ENCODE measurements around the gene TGFB1I1.
A peak's percentile ranks its signal among the peaks of the same experiment; 100 is the strongest.

The TGFB1I1 gene

GRCh38 chr16:31428638-31429247 lies 43.2 kb upstream of the TGFB1I1 start:
- peaks cover 39% of the 10 kb centered on the region for H3K4me1 Mint-ChIP-seq
- peaks cover 17% of the 10 kb centered on the region for H3K27me3 Mint-ChIP-seq (ENCODE audit: low read depth)
- no peak for TF ChIP-seq CTCF (IDR thresholded peaks at IDR 0.05; ENCODE audit: unreplicated experiment in 3 of 3)
- H3K27ac Mint-ChIP-seq: peak overlapping the region in 2 of 3 experiments; percentile 41 to 54
- H3K4me3 Mint-ChIP-seq: peak overlapping the region in 2 of 3 experiments; percentile 80 to 87
- no peaks in the 10 kb centered on the region for H3K36me3 Mint-ChIP-seq (ENCODE audit: low read depth)
- H3K9me3 Mint-ChIP-seq: no peaks in the 10 kb centered on the region

DNA sequence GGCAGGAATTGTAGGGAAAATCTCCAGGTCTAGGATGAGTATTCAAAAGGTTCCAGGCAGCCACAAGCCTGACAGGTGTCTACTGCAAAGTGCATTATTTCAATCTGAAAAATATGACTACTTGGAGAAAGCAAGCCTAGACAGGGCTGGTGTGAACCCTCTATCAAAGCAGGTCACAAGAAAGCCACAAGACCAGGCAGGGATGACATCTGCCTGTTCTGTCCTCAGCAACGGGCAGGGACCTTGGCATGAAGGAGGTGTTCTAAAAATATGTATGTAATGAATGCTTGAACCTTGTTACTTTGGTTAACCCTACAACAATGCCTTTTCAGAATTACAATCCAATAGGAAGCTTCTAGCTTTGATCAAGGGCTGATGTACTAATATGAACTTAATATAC lies 42.6 kb upstream of the TGFB1I1 start:
- Mint-ChIP-seq H3K36me3 (ENCODE audit: low read depth) (no peaks in the 10 kb centered on the region), H3K4me1 (peaks cover 35% of the 10 kb centered on the region), H3K4me3 (peak overlapping the region in 1 of 3 experiments; percentile 87), H3K9me3 (no peaks in the 10 kb centered on the region), H3K27ac (peak overlapping the region in 1 of 3 experiments; percentile 56), H3K27me3 (ENCODE audit: low read depth) (peaks cover 13% of the 10 kb centered on the region)
- TF ChIP-seq CTCF (IDR thresholded peaks at IDR 0.05; ENCODE audit: unreplicated experiment in 3 of 3): no peak

- no peaks in the 10 kb centered on the region for H3K9me3 Mint-ChIP-seq
- H3K27me3 Mint-ChIP-seq (ENCODE audit: low read depth): peaks cover 10% of the 10 kb centered on the region
- TF ChIP-seq CTCF (IDR thresholded peaks at IDR 0.05; ENCODE audit: unreplicated experiment in 3 of 3): no peak
- peaks cover 35% of the 10 kb centered on the region for H3K4me1 Mint-ChIP-seq
- H3K27ac Mint-ChIP-seq: peak overlapping the region in 1 of 3 experiments; percentile 56
- no peak overlapping the region for H3K4me3 Mint-ChIP-seq
- no peaks in the 10 kb centered on the region for H3K36me3 Mint-ChIP-seq (ENCODE audit: low read depth)
Observed at GRCh38 chr16:31429796-31430195, 42.2 kb upstream of the TGFB1I1 start.

GRCh38 chr16:31430380-31431052 lies 41.4 kb upstream of the TGFB1I1 start:
- TF ChIP-seq CTCF (IDR thresholded peaks at IDR 0.05; ENCODE audit: unreplicated experiment in 3 of 3): no peak
- no peaks in the 10 kb centered on the region for H3K9me3 Mint-ChIP-seq
- H3K4me1 Mint-ChIP-seq: peaks cover 35% of the 10 kb centered on the region
- peaks cover 5% of the 10 kb centered on the region for H3K27me3 Mint-ChIP-seq (ENCODE audit: low read depth)
- peak overlapping the region in 1 of 3 experiments; percentile 25 for H3K4me3 Mint-ChIP-seq
- H3K36me3 Mint-ChIP-seq (ENCODE audit: low read depth): no peaks in the 10 kb centered on the region
- peak overlapping the region in 2 of 3 experiments; percentile 11 to 53 for H3K27ac Mint-ChIP-seq

GRCh38 chr16:31435341-31436220 lies 36.4 kb upstream of the TGFB1I1 start:
- peaks cover 5% of the 10 kb centered on the region for H3K27me3 Mint-ChIP-seq (ENCODE audit: low read depth)
- no peak overlapping the region for H3K4me3 Mint-ChIP-seq
- H3K27ac Mint-ChIP-seq: no peak overlapping the region
- no peaks in the 10 kb centered on the region for H3K9me3 Mint-ChIP-seq
- H3K4me1 Mint-ChIP-seq: peaks cover 19% of the 10 kb centered on the region
- no peak for TF ChIP-seq CTCF (IDR thresholded peaks at IDR 0.05; ENCODE audit: unreplicated experiment in 3 of 3)
- H3K36me3 Mint-ChIP-seq (ENCODE audit: low read depth): no peaks in the 10 kb centered on the region

All from nephron (organoid).